ENCODE results near the gene TEAD2.

TEAD2 gene

DNA sequence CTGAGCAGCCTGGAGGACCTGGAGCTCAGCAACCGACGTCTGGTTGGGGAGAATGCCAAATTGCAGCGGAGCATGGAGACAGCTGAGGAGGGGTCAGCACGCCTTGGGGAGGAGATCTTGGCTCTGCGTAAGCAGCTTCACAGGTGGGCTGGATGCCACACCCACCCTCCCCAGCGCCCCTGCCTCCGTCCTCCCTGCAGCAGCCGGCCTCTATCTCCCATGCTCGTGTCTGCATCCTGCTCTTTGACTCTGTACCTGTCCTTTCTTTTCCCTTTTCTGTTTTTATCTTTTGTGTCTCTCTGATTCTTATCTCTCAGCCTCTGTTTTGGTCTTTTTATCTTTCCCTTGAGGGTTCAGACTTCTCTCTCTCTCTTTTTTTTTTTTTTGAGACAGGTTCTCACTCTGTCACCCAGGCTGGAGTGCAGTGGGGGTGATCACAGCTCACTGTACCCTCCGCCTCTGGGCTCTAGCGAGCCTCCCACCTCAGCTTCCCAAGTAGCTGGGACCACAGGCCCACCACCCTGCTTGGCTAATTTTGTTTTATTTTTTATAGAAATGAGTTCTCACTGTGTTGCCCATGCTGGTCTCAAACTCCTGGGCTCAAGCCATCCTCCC lies 35.9 kb upstream of the TEAD2 start:
- Histone ChIP-seq H3K27me3 (ENCODE audit: insufficient read depth, low read length, poor library complexity) (no peaks in the 10 kb centered on the region), H3K36me3 (ENCODE audit: insufficient read depth, low read length) (no peaks in the 10 kb centered on the region), H3K4me3 (ENCODE audit: low read depth in 1 of 2, low read length in 2 of 2) (no peak overlapping the region), H3K9me3 (ENCODE audit: insufficient read depth, low read length, severe bottlenecking) (no peaks in the 10 kb centered on the region), H3K79me2 (ENCODE audit: insufficient read depth, low read length) (no peaks in the 10 kb centered on the region), H4K20me1 (ENCODE audit: insufficient read depth, low read length) (no peaks in the 10 kb centered on the region), H3K4me1 (ENCODE audit: insufficient read depth, low read length) (no peaks in the 10 kb centered on the region), H3K9ac (ENCODE audit: low read depth, low read length) (no peak overlapping the region), H3K4me2 (ENCODE audit: insufficient read depth, low read length) (no peak overlapping the region), H3K27ac (ENCODE audit: low read length) (no peak overlapping the region), H2AFZ (ENCODE audit: low read depth, low read length) (no peak overlapping the region)
- ATAC-seq (ENCODE audit: insufficient read depth, low read depth) (no peak), DNase-seq (no peak)
- TF ChIP-seq, protein P1, sequence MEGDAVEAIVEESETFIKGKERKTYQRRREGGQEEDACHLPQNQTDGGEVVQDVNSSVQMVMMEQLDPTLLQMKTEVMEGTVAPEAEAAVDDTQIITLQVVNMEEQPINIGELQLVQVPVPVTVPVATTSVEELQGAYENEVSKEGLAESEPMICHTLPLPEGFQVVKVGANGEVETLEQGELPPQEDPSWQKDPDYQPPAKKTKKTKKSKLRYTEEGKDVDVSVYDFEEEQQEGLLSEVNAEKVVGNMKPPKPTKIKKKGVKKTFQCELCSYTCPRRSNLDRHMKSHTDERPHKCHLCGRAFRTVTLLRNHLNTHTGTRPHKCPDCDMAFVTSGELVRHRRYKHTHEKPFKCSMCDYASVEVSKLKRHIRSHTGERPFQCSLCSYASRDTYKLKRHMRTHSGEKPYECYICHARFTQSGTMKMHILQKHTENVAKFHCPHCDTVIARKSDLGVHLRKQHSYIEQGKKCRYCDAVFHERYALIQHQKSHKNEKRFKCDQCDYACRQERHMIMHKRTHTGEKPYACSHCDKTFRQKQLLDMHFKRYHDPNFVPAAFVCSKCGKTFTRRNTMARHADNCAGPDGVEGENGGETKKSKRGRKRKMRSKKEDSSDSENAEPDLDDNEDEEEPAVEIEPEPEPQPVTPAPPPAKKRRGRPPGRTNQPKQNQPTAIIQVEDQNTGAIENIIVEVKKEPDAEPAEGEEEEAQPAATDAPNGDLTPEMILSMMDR (IDR thresholded peaks at IDR 0.05; ENCODE audit: borderline replicate concordance, extremely low read depth, low read length, poor library complexity, severe bottlenecking) = no peak
- no peak for TF ChIP-seq EZH2 (IDR thresholded peaks at IDR 0.05; ENCODE audit: borderline replicate concordance, low read depth, low read length, severe bottlenecking)

DNA sequence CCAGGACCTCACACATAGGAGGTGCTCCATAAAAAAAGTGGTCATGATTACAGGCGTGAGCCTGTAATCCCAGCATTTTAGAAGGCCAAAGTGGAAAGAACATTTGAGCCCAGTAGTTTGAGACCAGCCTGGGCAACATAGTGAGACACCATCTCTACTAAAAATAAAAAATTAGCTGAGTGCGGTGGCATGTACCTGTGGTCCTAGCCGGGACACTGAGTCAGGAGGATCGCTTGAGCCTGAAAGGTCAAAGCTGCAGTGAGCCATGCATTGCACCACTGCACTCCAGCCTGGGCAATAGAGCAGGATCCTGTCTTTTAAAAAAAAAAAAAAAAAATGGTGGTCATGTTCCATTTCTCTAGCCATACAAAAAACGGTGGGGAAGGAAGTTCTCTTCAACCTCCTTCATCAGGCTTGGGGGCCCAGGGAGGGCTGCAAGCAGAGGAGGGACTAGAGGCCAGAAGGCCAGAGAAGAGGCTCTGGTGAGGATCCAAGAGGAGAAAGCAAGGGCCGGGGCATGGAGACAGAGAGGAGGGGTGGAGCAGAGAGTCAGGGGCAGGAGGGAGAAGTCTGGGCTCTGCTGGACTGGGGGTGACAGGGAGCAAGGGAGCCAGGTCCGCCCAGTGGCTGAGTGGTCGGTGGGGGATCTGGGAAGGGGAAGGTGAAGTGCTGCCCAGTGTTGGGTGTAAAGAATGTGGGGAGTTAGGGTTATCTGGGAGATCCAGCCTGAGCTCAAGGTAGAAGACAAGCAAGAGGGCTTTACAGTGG lies 34.7 kb upstream of the TEAD2 start:
- no peak overlapping the region for H2AFZ ChIP-seq (ENCODE audit: low read depth, low read length)
- no peaks in the 10 kb centered on the region for H4K20me1 ChIP-seq (ENCODE audit: insufficient read depth, low read length)
- no peaks in the 10 kb centered on the region for H3K4me1 ChIP-seq (ENCODE audit: insufficient read depth, low read length)
- H3K4me3 ChIP-seq (ENCODE audit: low read depth in 1 of 2, low read length in 2 of 2) = no peak overlapping the region
- DNase-seq = no peak
- no peaks in the 10 kb centered on the region for H3K79me2 ChIP-seq (ENCODE audit: insufficient read depth, low read length)
- H3K9ac ChIP-seq (ENCODE audit: low read depth, low read length) = no peak overlapping the region
- H3K27me3 ChIP-seq (ENCODE audit: insufficient read depth, low read length, poor library complexity) = no peaks in the 10 kb centered on the region
- ATAC-seq (ENCODE audit: insufficient read depth, low read depth) = no peak
- TF ChIP-seq, protein P1 (IDR thresholded peaks at IDR 0.05; ENCODE audit: borderline replicate concordance, extremely low read depth, low read length, poor library complexity, severe bottlenecking) = no peak
- TF ChIP-seq EZH2 (IDR thresholded peaks at IDR 0.05; ENCODE audit: borderline replicate concordance, low read depth, low read length, severe bottlenecking) = no peak
- no peak overlapping the region for H3K27ac ChIP-seq (ENCODE audit: low read length)
- no peak overlapping the region for H3K4me2 ChIP-seq (ENCODE audit: insufficient read depth, low read length)
- H3K9me3 ChIP-seq (ENCODE audit: insufficient read depth, low read length, severe bottlenecking) = no peaks in the 10 kb centered on the region
- no peaks in the 10 kb centered on the region for H3K36me3 ChIP-seq (ENCODE audit: insufficient read depth, low read length)

DNA sequence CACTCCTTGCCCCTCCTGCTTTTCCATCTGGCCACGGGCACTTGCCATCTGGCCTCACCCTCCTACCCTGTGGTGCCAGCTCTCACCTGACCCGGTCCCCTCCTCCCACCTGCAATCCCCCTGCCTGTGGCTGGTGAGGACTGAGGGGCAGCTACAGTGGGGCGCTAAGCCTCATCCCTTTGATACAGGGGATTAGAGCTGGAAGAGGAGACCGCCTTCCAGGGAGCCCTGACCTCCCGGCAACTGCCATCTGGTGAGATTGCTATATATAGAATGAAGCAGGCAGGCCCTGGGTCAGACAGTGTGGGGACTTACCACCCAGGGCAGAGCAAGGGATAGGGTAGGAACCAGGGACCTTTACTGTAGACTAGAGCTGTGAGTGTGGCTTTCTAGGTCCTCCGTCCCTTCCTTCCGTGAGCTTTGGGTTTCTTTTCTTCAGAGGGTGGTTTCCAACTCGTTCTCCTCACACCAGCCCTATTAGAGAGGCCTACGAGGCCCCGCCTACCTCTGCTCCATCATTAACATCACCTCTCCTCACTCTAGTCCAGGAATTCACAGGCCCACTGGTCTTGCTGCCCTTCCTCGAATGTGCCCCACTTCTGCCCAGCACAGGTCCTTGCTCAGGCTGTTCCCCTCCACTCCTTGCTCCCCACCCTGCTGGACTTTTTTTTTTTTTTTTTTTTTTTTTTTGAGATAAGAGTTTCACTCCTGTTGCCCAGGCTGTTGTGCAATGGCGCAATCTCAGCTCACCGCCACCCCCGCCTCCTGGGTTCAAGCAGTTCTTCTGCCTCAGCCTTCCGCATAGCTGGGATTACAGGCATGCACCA lies 33.6 kb upstream of the TEAD2 start:
- Histone ChIP-seq H2AFZ (ENCODE audit: low read depth, low read length) (no peak overlapping the region), H3K4me3 (ENCODE audit: low read depth in 1 of 2, low read length in 2 of 2) (no peak overlapping the region), H3K36me3 (ENCODE audit: insufficient read depth, low read length) (no peaks in the 10 kb centered on the region), H3K4me1 (ENCODE audit: insufficient read depth, low read length) (no peaks in the 10 kb centered on the region), H3K27ac (ENCODE audit: low read length) (no peak overlapping the region), H3K4me2 (ENCODE audit: insufficient read depth, low read length) (no peak overlapping the region), H4K20me1 (ENCODE audit: insufficient read depth, low read length) (no peaks in the 10 kb centered on the region), H3K79me2 (ENCODE audit: insufficient read depth, low read length) (no peaks in the 10 kb centered on the region), H3K27me3 (ENCODE audit: insufficient read depth, low read length, poor library complexity) (no peaks in the 10 kb centered on the region), H3K9me3 (ENCODE audit: insufficient read depth, low read length, severe bottlenecking) (no peaks in the 10 kb centered on the region), H3K9ac (ENCODE audit: low read depth, low read length) (no peak overlapping the region)
- no peak for TF ChIP-seq EZH2 (IDR thresholded peaks at IDR 0.05; ENCODE audit: borderline replicate concordance, low read depth, low read length, severe bottlenecking)
- ATAC-seq (ENCODE audit: insufficient read depth, low read depth) (no peak), DNase-seq (no peak)

DNA sequence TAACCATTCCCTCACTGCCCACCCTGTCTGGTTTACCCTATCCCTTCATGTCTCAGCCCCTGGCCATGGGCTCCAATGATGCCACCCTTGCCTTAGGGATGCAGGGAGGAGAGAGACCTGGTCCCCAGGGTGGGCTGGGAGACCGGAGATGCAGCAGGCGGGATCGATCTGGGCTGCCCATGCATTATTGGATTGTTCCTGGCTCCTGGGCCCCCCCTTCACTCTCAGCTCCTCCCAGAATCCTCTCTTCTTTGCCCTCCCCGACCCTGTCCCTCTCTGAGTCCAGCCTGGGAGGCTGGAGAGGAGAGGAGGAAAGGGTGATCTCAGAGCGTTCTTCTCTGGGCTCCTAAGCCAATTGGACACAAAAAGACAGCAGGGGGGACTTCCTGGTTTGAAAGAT lies 31.7 kb upstream of the TEAD2 start:
- Histone ChIP-seq H2AFZ (ENCODE audit: low read depth, low read length) (no peak overlapping the region), H3K9ac (ENCODE audit: low read depth, low read length) (no peak overlapping the region), H3K36me3 (ENCODE audit: insufficient read depth, low read length) (no peaks in the 10 kb centered on the region), H3K79me2 (ENCODE audit: insufficient read depth, low read length) (no peaks in the 10 kb centered on the region), H3K27ac (ENCODE audit: low read length) (no peak overlapping the region), H3K4me3 (ENCODE audit: low read depth in 1 of 2, low read length in 2 of 2) (no peak overlapping the region), H3K4me1 (ENCODE audit: insufficient read depth, low read length) (no peaks in the 10 kb centered on the region), H3K4me2 (ENCODE audit: insufficient read depth, low read length) (no peak overlapping the region), H3K9me3 (ENCODE audit: insufficient read depth, low read length, severe bottlenecking) (no peaks in the 10 kb centered on the region), H3K27me3 (ENCODE audit: insufficient read depth, low read length, poor library complexity) (no peaks in the 10 kb centered on the region), H4K20me1 (ENCODE audit: insufficient read depth, low read length) (no peaks in the 10 kb centered on the region)
- DNase-seq = no peak
- TF ChIP-seq EZH2 (IDR thresholded peaks at IDR 0.05; ENCODE audit: borderline replicate concordance, low read depth, low read length, severe bottlenecking) = no peak
- TF ChIP-seq, protein P1 (IDR thresholded peaks at IDR 0.05; ENCODE audit: borderline replicate concordance, extremely low read depth, low read length, poor library complexity, severe bottlenecking) = no peak
- ATAC-seq (ENCODE audit: insufficient read depth, low read depth) = no peak

All from DND-41 (cell line).